Measurements from ENCODE around the gene CDH20. TPM values are rescaled to one million over a fixed set of nuclear protein-coding genes. Genes with fewer than 3 reads are reported as not detected.

Gene CDH20
- total RNA-seq, 1 donor from 2014 or later: not detected

- no peak for DNase-seq (ENCODE audit: low read depth)
These were observed 115.1 kb downstream of the CDH20 start for GRCh38 chr18:61448316-61448715.

GRCh38 chr18:61459896-61460648 is 126.8 kb downstream of the CDH20 start:
- H3K27me3 ChIP-seq (ENCODE audit: control insufficient read depth, insufficient read depth, low read length): no peaks in the 10 kb centered on the region
- TF ChIP-seq, protein P1, sequence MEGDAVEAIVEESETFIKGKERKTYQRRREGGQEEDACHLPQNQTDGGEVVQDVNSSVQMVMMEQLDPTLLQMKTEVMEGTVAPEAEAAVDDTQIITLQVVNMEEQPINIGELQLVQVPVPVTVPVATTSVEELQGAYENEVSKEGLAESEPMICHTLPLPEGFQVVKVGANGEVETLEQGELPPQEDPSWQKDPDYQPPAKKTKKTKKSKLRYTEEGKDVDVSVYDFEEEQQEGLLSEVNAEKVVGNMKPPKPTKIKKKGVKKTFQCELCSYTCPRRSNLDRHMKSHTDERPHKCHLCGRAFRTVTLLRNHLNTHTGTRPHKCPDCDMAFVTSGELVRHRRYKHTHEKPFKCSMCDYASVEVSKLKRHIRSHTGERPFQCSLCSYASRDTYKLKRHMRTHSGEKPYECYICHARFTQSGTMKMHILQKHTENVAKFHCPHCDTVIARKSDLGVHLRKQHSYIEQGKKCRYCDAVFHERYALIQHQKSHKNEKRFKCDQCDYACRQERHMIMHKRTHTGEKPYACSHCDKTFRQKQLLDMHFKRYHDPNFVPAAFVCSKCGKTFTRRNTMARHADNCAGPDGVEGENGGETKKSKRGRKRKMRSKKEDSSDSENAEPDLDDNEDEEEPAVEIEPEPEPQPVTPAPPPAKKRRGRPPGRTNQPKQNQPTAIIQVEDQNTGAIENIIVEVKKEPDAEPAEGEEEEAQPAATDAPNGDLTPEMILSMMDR (IDR thresholded peaks at IDR 0.05; ENCODE audit: insufficient read depth, low read length, poor library complexity, severe bottlenecking): no peak
- no peak overlapping the region for H3K4me3 ChIP-seq (ENCODE audit: low read depth, low read length)
- DNase-seq (ENCODE audit: low read depth): no peak
- no peaks in the 10 kb centered on the region for H3K36me3 ChIP-seq (ENCODE audit: control insufficient read depth, insufficient read depth, low read length)

More at GRCh38 chr18:61448316-61448715, 115.1 kb downstream of the CDH20 start:
- TF ChIP-seq, protein P1 (IDR thresholded peaks at IDR 0.05; ENCODE audit: insufficient read depth, low read length, poor library complexity, severe bottlenecking): no peak
- Histone ChIP-seq H3K36me3 (ENCODE audit: control insufficient read depth, insufficient read depth, low read length) (no peaks in the 10 kb centered on the region), H3K4me3 (ENCODE audit: low read depth, low read length) (no peak overlapping the region), H3K27me3 (ENCODE audit: control insufficient read depth, insufficient read depth, low read length) (no peaks in the 10 kb centered on the region)

- no peak overlapping the region for H3K4me3 ChIP-seq (ENCODE audit: low read depth, low read length)
- TF ChIP-seq, protein P1 (IDR thresholded peaks at IDR 0.05; ENCODE audit: insufficient read depth, low read length, poor library complexity, severe bottlenecking): no peak
- H3K36me3 ChIP-seq (ENCODE audit: control insufficient read depth, insufficient read depth, low read length): no peaks in the 10 kb centered on the region
- no peak for DNase-seq (ENCODE audit: low read depth)
- no peaks in the 10 kb centered on the region for H3K27me3 ChIP-seq (ENCODE audit: control insufficient read depth, insufficient read depth, low read length)
These were observed 131.4 kb downstream of the CDH20 start for GRCh38 chr18:61464551-61465142.

GRCh38 chr18:61466736-61467135 is 133.5 kb downstream of the CDH20 start:
- Histone ChIP-seq H3K36me3 (ENCODE audit: control insufficient read depth, insufficient read depth, low read length) (no peaks in the 10 kb centered on the region), H3K4me3 (ENCODE audit: low read depth, low read length) (no peak overlapping the region), H3K27me3 (ENCODE audit: control insufficient read depth, insufficient read depth, low read length) (no peaks in the 10 kb centered on the region)
- TF ChIP-seq, protein P1 (IDR thresholded peaks at IDR 0.05; ENCODE audit: insufficient read depth, low read length, poor library complexity, severe bottlenecking): no peak
- no peak for DNase-seq (ENCODE audit: low read depth)

DNA sequence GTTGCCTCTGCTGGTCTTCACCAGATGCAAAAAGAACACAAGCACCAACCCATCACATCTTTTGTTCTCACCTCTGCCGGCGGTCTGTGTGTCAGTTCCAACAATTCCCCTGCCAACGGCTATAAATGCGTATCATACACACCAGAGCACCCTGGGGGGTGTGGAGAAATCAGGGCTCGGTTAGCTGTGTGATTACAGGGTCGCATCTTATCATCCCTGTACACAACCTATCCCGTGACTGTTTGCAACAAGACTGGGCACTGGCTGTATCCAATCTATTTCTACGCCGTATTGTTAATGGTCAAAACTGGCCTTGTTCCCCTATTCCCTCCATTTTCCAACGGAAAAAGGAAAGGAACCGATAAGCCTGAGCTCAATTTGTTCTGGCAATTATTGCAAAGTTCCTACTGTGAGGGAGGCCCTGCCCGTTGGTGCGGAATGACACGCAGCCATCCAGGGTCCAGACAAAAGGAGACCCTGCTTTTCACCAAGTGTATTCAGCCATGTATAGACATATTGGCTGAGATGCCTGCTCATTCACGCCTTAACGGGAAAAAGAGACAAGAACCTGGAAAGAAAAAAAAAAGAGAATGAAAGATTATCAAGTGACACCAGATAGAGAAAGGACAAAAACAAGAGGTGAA is 136.9 kb downstream of the CDH20 start:
- Histone ChIP-seq H3K4me3 (ENCODE audit: low read depth, low read length) (no peak overlapping the region), H3K36me3 (ENCODE audit: control insufficient read depth, insufficient read depth, low read length) (no peaks in the 10 kb centered on the region), H3K27me3 (ENCODE audit: control insufficient read depth, insufficient read depth, low read length) (no peaks in the 10 kb centered on the region)
- TF ChIP-seq, protein P1 (IDR thresholded peaks at IDR 0.05; ENCODE audit: insufficient read depth, low read length, poor library complexity, severe bottlenecking): no peak
- DNase-seq (ENCODE audit: low read depth): no peak

Data from kidney epithelial cell (primary cell).